BE2C (cell line): ENCODE measurements around the gene DMXL1.

Experiments used
- DNase-seq: peaks from one replicate; pipeline ENCODE4 v3.0.0-alpha.2; 2020
- H3K27me3 ChIP-seq: fragments of 250-450 bp; sonication (Bioruptor Pico); 2 replicates; pipeline ENCODE4 v1.5.1; 2020; ENCODE audit warnings: mild to moderate bottlenecking
- H3K36me3 ChIP-seq: fragments of 250-450 bp; sonication (Bioruptor Pico); 2 replicates; pipeline ENCODE4 v1.5.1; 2020; ENCODE audit warnings: mild to moderate bottlenecking
- H3K4me1 ChIP-seq: fragments of 250-450 bp; sonication (Bioruptor Pico); 2 replicates; pipeline ENCODE4 v1.5.1; 2020
- H3K4me3 ChIP-seq: 2 replicates; pipeline ENCODE4 v1.5.1; 2011; ENCODE audit warnings: low read depth, low read length
- H3K9me3 ChIP-seq: fragments of 250-450 bp; sonication (Bioruptor Pico); 2 replicates; pipeline ENCODE4 v1.5.1; 2020
- CTCF ChIP-seq: IDR thresholded peaks from 2 replicates; pipeline ENCODE4 v1.5.1; 2012; ENCODE audit warnings: mild to moderate bottlenecking, low read depth, low read length

Gene DMXL1

GRCh38 chr5:119218830-119219782 is 148.2 kb downstream of the DMXL1 start:
- no peak overlapping the region for H3K4me3 ChIP-seq
- no peak for DNase-seq
- H3K36me3 ChIP-seq, result no peaks in the 10 kb centered on the region
- H3K27me3 ChIP-seq, result no peaks in the 10 kb centered on the region
- no peak for TF ChIP-seq CTCF
- no peaks in the 10 kb centered on the region for H3K4me1 ChIP-seq
- H3K9me3 ChIP-seq, result no peaks in the 10 kb centered on the region

- DNase-seq, result no peak
- Histone ChIP-seq H3K4me1 (no peaks in the 10 kb centered on the region), H3K27me3 (no peaks in the 10 kb centered on the region), H3K4me3 (no peak overlapping the region), H3K9me3 (no peaks in the 10 kb centered on the region), H3K36me3 (no peaks in the 10 kb centered on the region)
- no peak for TF ChIP-seq CTCF
Measured at GRCh38 chr5:119220576-119221197, 149.8 kb downstream of the DMXL1 start.

GRCh38 chr5:119221330-119221729 is 150.4 kb downstream of the DMXL1 start:
- DNase-seq, result no peak
- TF ChIP-seq CTCF, result no peak
- Histone ChIP-seq H3K36me3 (no peaks in the 10 kb centered on the region), H3K4me1 (no peaks in the 10 kb centered on the region), H3K9me3 (no peaks in the 10 kb centered on the region), H3K4me3 (no peak overlapping the region), H3K27me3 (no peaks in the 10 kb centered on the region)

GRCh38 chr5:119229950-119230349 is 159.1 kb downstream of the DMXL1 start:
- Histone ChIP-seq H3K4me3 (no peak overlapping the region), H3K4me1 (no peaks in the 10 kb centered on the region), H3K9me3 (no peaks in the 10 kb centered on the region), H3K36me3 (no peaks in the 10 kb centered on the region; the same call in 1 of the 2 replicates), H3K27me3 (no peaks in the 10 kb centered on the region)
- TF ChIP-seq CTCF, result no peak
- no peak for DNase-seq

GRCh38 chr5:119238265-119239118 is 167.6 kb downstream of the DMXL1 start:
- H3K4me3 ChIP-seq, result no peak overlapping the region
- DNase-seq, result no peak
- H3K36me3 ChIP-seq, result no peaks in the 10 kb centered on the region; the same call in 1 of the 2 replicates
- no peaks in the 10 kb centered on the region for H3K27me3 ChIP-seq
- H3K9me3 ChIP-seq, result no peaks in the 10 kb centered on the region
- no peak for TF ChIP-seq CTCF
- no peaks in the 10 kb centered on the region for H3K4me1 ChIP-seq
